Activated CD4-positive, alpha-beta T cell treated with anti-CD3 and anti-CD28 coated beads for 1 hour (primary cell): ENCODE measurements around the gene FBXO21.

Experiments used
- DNase-seq: peaks from one replicate; pipeline ENCODE4 v3.0.0-alpha.2; 2020

FBXO21 gene

DNA sequence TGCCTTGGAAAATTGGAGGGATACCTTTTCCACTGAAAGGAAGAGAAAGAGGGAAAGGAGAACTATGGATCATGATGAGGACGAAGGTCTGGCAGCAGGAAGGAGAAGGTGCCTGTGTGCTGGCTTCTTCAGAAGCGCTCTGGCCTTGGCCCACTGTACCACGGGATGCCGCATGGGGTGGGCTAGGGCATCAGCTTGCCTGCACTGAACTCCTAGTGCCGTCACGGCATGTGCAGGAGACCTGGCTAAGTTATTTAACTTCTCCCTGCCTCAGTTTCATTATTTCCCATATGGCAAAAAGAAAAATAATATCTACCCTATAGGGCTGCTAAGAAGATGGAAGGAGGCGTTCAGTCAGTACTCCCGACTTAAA is 28.1 kb downstream of the FBXO21 start:
- no peak for DNase-seq

DNA sequence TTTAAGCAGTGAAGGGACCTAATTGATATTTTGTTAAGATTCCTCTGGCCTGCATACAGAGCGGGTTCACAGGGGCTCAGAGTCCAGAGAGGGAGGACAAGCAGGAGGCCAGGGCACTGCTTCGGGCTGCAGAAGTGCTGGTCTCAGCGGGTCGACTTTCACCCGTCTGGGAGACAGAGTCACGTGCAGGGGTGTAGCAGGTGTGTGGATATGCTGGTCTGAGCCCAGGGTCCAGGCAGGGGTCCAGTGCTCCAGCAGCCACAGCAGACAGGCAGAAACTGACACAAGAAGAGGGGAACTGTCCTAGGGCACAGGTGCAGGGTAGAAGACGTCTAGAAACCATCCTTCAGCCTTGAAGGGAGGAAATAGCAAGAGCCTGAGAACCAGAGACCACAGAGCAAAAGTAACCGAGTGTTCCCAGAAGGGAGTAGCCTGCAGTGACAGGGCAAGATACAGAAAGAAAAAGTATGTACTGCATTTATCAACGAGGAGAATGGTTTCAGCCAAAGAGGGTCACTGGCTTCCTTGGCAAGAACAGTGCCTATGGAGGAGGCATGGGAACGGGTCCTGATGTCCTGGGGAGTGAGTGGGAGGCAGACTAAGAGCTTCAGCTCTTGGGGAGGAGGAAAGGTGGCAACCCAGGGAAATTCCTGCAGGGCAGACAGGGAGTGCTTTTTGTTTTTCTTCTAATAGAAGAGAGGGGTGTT is 28.7 kb downstream of the FBXO21 start:
- DNase-seq, result no peak

DNA sequence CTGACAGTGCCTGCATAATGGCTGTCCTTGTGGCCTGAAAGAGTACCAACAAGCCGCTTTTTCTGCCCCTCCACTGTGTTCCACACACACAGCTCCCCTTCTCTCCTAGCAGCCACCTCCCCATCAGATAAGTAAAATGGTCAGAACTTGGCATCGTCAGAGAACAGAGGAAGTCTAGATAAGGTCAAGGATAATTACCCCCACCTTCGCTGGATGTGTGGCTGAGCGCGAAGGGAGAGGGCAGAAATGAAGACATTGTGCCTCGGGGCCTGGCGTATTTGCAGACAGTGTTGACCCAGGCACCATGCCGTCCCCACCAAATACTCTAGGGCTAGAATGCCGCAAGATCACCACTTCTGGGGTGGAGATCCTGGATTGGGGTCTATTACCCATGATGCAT is 30.6 kb downstream of the FBXO21 start:
- DNase-seq, result no peak

DNA sequence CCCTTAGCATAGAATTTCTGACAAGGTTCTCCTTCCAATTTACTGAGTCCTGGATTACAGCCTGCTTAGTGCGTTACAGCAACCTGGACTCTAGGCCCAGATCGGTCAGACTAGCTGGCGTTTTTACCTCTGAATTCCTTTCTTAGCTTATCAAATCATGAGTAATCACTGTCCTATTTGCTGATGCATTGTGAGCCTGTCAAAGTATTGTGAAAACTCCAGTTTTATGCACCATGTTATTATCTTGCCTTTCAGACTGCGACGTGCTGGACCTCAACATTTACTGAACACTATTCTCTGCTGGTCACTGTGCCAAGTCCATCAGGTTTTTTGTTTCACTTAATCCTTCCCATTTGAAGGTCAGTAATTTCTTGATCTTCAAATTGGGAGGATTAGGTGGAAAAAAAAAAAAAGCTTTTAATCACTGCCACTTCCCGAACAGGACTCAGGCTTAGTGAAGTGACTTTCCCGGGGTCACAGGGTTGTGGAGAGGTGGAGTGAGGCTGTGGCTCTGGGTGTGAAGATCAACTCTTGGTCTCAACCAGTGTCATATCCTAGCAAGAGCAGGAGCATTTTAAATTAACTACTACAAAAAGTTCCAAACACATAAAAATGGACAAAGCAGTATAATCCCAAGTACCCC is 31.2 kb downstream of the FBXO21 start:
- no peak for DNase-seq

DNA sequence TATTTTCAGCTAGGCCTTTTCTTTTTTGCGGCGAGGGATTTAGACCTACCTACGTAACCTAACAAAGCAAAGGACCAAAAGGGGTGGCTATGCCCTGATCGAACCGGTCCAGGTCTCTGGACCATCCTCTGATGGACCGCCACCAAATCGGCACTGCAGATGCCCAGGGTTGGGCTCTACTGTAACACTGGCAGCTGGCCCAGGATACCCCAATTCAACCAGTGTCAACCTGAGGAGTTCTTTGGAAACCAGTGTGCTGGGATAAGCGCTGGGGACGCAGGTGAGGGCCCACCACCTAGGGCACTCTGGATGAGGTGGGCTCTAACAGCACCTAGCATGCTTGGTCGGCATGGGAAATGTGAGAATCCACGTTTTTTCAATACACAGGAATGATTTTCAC is 32.2 kb downstream of the FBXO21 start:
- DNase-seq, result no peak

DNA sequence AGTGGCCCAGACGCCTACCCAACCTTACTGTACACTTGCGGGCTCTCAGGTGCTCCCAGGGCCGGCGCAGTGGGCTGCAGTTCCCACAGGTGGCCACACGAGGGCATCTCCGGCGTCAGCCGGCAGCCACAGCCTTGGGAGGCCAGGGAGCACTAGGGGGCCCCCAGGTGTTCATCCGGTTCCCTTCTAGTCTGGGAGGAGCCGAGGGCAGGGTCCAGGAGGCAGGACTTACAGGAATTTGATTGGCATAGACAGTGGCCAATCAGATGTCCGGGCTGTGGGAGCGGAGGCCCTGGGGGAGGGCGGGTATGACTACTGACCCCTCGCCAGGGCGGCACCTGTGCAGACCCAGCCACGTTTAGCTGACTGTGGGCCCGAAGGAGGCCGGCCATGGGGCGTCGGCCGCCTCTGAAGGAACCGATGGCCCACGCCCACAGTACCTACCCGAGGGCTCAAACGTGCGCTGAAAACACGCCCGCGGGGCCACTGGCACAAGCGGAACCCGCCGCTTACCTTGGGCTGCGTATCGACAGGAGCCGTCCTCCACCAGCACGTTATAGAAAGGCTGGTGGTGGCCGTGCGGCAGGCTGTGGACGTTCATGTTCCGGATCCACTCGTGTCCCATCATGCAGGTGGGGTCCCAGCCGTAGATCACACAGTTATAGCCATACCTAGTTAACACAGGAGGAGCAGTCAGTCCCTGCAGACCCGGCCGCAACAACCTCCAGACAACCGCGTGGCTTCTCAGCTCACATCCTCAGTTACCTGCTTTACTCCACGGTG is 34.8 kb downstream of the FBXO21 start:
- DNase-seq, result peak; percentile 52

DNA sequence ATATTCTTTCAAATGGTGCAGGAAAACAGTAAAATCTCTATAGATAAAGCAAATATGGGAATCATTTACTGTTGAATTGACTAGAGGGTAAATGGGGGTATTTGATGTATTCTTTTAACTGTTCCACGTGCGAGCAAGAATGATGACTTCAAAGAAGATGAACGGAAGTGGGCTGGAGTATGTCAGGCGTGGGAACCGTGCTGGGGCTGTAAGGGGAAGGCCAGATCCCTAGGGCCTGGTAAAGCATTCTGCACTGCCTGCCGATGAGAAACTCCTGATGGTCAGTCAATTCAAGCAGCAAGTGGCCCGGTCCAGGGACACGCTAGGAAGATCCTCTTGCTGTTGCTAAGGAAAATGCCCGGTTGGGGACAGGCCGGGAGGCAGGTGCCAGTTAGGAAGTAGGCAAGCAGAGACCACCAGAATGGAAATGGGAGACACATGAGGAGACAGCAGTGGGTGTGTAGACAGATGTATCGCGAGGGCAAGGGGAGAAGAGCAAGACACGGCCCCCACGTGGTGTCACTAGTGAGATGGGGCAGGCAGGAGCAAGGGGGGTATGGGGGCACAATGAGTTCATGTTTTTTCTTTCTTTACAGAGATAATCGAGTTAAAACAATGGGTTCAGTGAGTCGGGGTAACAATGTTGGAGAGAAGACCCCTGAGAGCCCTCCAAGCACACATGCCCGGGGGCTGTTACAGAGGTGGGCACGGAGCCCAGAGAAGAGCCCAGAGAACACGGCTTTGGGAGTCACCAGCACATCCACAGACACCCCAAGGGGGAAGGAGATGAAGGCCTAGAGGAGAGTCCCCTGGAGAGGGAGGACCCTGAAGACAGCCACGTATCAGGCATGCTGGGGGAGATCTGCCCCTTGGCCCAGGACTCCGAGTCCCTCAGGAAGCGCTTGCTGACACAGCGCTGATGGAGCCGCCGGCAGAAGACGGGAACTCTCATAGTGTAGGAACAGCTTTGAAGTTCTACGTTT is 37.2 kb downstream of the FBXO21 start:
- DNase-seq, result no peak

DNA sequence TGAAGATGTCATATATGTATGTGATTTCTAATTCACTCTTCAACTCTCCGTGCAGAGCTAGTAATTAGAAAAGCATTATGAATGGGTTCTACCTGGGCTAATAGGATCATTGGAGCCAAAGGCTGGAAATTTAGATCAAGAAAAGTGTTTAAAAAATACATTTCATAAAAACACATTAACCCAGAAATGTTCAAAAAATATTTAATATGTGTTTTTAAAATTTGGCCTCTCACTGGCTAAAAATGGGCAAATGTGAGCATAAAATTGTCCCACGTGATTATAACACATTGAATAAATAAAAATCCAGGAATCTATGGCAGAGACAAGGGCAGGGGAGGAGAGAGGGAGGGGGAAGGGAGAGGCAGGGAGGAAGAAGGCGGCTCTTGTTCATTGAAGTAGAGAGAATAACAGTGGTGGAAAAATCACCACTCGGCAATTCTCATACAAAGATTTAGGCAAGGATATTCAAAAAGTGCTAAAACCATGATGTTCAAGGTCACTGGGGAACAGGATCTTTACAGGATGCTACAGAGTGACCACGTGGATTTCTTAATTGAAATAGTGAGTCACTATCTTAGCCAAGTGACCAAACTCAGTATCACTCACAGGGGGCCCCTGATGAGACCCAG is 38.8 kb downstream of the FBXO21 start:
- DNase-seq, result no peak

DNA sequence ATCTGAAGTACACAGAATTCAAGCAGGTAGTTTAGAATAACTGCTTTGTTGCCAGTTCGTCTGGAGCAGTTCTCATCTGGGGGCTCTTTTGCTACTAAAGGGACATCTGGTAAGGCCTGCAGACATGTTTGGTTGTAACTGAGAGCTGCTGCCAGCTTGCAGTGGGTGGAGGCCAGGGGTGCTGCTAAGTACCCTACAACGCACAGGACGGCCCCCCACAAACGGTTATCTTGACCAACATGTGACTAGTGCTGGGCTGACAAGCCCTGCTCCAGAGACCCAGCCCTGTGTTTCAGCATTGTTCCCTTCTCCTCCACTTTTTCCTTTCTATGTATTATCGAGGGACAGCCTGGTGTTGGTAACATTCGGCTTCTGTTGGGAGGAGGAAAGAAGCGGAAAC is 40.8 kb downstream of the FBXO21 start:
- no peak for DNase-seq

DNA sequence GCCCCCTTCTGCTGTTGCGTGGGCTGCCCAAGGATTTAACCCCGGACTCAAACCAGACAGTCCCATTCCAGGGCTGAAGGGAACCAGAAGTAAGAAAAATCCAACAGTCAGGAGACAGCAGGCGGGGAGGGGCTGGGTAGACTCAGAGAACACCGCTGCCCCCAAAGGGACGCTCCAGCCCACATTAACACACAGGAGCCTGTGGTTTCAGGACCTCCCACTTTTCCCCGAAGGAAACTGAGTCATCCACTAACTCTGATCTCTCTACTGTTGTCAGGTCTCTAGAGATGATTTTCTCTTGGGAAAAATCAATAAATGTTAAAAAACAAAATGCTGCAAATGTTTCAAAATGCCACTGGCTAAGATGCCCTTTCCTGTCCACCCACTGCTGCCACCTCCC is 41.6 kb downstream of the FBXO21 start:
- DNase-seq, result no peak

DNA sequence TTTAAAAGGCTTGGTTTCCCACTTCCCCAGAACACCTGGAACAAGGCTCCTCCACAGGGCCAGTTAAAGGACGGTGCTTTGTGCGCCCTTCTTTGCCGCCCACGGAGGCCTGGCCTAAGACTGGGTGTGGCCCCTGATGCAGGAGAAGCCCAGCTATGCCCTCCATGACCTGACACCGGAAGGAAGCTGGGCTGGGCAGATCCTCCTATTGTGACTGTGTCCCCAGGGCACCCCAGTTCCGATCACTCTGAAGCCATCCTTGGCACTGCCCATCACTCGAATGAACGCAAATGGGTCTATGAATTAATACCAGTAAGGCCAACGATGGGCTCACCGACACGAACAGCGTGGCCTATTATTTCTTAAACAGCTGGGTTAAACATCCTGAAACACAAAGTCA is 42.6 kb downstream of the FBXO21 start:
- DNase-seq, result no peak

DNA sequence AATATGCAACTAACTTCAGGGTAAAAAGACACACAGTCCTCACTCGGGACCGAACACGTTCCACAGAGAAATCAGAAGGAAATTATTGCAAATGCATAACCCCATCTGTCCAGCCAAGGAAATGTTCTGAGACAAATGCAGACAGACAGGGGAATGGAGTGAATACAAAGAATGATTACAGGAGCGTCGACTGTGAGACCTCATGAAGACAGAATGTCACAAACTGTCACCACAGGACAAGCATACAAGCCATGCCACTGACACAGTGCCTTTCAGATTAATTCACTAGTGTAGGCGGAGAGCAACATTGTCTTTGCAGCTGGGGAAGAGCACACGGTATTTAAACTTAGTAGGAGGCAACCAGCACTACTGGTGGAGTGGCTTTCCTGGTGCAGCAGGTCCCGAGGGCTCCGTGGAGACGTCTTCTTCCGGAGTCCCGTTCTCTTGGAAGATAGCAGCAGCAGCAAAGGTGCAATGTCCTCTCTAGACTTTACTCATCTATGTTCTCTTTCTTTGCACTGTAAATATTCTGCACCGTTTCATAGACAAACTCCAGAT is 44.6 kb downstream of the FBXO21 start:
- no peak for DNase-seq

DNA sequence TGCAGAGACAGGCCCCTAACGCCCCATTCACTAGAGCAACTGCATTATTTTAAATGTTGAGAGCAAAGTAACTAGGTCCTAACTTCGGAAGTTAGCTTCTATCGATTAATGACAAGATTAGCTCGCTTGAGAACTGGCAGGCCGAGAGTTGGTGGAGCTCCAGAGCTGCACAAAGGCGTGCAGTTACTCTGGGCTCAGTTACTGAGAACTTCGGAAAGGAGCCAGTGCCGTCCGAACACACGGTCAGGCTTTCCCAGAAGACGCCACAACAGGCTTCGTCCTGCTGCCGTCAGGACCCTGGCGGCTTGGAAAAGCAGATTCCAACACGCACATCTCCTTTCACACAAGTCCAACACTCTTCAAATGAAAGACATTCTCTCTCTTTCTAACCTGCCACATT is 45.7 kb downstream of the FBXO21 start:
- DNase-seq, result no peak

DNA sequence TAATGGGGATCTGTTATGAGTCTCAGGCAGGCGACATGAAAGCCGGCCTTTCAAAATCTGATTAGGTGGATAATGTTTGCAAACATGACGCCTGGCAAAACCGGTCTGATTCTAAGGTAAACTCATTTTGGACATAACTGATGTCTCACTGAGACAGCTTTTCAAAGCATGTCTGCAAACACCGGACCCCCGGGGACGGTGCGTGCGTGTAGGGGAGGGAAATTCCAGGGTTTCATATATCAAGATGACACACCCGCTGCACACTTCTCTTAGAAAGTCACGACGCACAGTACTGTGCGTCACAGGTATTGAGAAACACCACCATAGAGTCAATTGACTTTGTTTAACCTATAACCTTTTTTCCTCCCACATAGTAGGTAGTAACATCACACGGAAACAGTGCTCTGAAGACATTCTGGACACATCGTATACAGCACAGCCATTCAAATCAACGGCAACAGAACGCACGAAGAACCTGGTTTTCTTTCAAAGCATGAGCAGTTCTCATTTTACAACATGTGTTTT is 47.2 kb downstream of the FBXO21 start:
- no peak for DNase-seq

DNA sequence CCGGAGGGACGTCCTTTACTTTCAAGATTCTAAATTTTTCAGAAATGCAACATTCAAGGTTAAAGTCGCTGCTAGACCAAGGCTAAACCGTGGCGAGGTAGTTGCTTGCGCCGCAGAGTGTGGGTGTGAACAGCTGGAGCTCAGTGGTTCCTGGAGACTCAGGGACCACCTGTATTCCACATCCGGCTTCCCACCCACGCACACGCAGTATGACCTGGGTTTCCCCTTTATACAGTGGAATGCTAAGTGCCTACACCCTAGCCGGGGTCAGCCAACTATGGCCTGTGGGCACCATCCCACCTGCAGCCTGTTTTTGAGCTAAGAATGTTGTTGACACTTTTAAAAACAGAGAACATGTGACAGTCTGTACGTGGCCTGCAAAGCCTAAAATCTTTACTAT is 48.2 kb downstream of the FBXO21 start:
- no peak for DNase-seq

DNA sequence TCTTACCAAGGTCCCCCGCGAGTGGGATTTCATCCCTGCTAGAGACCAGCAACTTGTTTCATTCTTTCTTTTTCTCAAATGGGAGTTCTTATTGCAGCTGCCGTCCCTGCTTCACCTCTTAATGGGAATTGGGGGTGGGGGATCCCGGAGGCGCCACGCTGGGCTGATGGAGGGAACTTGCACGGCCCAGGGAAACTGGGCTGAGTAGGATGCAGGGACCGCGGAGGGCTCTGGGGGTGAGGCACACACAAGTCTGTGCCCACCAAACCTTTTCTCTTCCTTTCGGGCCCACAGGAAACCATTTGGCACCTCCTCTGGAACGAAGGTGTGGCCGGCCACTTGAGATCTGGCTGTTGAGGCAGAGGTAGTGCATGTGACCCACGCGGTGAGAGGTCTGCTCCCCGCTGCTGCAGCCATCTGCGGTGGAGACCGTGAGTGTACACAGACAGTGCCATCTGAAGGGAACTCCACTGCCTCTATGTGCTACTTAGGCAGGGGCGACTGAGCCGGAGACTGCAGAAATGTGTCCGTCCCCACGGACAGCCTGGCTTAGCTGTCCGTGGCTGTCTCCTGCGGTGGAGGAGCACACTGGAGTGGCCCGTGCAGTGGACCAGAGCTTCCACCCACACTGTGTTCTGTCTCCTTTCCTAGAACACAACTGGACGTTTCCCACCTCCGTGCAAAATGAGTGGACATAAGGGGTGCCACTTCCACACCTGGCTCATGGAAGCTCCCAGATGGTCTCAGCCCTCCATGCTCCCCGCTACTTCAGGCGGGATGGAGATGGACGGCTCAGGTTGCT is 49.0 kb downstream of the FBXO21 start:
- DNase-seq, result no peak

DNA sequence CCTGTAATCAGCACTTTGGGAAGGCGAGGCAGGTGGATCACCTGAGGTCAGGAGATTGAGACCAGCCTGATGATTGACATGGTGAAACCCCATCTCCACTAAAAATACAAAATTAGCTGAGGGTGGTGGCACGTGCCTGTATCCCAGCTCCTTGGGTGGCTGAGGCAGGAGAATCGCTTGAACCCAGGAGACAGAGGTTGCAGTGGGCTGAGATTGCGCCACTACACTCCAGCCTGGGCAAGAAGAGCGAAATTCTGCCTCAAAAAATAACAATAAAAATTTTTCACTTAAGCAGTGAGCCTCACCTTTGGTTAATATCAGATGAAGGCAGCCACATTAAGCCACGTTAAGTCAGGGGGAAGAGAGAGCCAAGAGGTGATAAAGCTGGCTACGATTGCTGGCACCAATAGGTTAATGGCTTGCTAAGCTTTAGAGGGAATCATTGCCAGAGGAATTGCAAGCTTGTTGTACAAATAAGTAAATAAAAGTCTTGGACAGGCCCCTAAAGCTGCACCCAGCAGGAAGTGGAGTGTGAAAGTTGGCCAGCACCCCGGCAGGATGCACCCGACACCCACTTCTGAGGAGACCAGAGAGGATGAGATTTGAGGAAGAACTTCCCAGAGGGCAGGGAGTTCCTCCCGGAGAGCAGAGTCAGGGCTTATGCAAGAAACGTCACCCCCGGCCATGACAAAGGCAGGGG is 49.7 kb downstream of the FBXO21 start:
- no peak for DNase-seq

DNA sequence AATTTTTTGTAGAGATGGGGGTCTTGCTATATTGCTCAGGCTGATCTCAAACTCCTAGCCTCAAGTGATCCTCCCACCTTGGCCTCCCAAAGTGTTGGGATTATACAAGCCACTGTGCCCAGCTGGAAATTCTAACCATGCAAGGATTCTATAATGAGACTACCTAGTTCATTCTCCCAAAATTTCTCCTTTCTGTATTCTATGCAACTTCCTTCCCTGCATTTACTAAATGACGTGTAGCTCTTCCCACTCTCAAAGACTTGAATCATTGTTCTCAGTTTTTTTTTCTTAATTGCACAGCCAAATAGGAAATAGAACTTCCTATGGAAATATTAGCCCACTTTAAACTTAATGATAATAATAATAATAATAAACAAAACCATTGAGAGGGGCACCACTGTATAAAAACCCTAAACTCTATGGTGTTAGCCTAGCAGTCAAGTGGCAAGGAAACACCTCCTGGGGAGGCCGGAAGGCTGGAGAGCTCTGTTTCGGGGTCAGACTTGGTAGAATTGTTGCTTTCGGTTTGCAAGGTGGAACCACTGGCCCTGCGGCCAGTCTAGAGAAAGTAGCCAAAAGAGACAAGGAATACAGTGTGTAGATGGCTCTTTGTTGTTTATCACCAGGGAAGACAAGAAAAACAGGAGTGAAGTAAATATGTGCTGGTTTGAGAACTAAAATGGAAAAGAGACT is 51.1 kb downstream of the FBXO21 start:
- DNase-seq, result no peak

DNA sequence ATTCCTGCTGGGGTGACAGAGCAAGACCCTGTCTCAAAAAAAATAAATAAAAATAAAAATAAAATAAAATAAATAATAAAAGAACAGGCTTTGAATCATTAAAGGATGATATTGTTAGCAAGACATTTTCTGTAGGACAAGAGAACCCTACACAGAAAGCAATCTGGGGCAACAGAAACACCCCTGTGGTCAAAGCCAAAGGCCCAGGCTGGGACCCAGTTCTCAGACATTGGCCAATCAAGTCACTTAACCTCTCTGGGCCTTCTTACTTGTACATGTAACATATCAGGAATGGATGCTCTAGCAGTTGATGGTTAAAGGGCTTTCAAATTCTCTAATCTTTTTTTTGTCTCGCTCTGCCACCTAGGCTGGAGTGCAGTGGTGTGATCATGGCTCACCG is 55.5 kb downstream of the FBXO21 start:
- no peak for DNase-seq

DNA sequence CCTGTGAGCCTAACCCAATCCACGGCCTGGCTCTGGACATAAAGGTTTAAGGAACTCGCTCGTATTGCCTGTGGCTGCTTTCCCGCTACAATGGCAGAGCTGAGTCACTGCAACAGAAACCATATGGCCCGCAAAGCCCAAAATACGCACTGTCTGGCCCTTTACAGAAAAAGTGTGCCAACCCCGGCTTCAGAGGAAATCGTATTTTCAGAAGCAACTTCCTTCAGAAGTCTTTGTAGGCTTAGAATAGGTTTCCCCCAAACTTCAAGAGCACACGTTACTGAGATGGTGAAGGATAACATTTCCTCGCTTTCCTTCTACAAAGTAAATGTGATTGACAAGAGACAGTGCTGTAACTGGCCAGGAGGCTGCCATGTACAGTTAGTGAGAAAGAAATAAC is 56.2 kb downstream of the FBXO21 start:
- DNase-seq, result peak; percentile 19
